ENCODE data around the gene MRPL43.
A peak's percentile ranks its signal among the peaks of the same experiment; 100 is the strongest.

Gene MRPL43

DNA sequence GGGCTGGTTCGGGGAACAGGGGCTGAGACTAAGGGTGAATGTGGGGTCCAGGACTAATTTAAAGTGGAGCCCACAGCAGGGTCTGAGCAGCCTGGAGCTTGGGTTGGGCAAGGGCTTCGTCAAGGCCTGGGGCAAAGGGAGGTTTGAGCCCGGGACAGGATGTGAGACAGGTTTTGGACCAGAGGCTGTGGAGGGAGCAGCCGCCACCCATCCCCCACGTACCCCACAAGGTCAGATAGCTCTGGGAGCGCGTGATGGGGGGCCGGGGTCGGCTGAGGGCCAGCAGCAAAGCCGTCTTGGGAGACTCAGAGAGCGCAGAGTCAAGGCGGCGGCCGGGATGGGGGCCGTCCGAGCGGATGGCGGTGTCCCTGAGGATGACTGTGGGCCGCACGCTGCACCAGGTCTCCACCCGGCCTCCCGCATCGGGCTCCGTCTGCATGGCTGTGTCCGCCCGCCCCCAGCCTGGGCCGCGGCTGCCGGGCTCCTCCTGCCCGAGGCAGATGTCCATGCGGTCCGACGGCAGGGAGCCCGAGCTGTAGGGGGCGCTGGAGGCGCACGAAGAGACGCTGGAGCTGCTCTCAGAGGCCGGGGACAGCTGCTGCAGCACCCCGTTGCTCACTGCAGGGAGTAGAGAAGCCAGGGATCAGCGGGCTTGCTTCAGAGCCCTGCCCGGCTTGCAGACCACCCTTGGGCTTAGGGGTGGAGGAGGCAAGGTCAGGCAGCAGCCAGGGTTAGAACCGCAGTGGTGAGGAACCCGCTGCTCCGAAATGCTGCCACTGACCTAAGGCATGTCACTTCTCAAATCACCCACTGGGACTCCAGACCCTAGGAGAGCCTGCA, 31.5 kb upstream of the MRPL43 start:
- no peak for TF ChIP-seq ZFX (IDR thresholded peaks at IDR 0.05; ENCODE audit: borderline replicate concordance)
- TF ChIP-seq, protein P1, sequence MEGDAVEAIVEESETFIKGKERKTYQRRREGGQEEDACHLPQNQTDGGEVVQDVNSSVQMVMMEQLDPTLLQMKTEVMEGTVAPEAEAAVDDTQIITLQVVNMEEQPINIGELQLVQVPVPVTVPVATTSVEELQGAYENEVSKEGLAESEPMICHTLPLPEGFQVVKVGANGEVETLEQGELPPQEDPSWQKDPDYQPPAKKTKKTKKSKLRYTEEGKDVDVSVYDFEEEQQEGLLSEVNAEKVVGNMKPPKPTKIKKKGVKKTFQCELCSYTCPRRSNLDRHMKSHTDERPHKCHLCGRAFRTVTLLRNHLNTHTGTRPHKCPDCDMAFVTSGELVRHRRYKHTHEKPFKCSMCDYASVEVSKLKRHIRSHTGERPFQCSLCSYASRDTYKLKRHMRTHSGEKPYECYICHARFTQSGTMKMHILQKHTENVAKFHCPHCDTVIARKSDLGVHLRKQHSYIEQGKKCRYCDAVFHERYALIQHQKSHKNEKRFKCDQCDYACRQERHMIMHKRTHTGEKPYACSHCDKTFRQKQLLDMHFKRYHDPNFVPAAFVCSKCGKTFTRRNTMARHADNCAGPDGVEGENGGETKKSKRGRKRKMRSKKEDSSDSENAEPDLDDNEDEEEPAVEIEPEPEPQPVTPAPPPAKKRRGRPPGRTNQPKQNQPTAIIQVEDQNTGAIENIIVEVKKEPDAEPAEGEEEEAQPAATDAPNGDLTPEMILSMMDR (IDR thresholded peaks at IDR 0.05): peak; percentile 93
- H3K27ac ChIP-seq: no peak overlapping the region

DNA sequence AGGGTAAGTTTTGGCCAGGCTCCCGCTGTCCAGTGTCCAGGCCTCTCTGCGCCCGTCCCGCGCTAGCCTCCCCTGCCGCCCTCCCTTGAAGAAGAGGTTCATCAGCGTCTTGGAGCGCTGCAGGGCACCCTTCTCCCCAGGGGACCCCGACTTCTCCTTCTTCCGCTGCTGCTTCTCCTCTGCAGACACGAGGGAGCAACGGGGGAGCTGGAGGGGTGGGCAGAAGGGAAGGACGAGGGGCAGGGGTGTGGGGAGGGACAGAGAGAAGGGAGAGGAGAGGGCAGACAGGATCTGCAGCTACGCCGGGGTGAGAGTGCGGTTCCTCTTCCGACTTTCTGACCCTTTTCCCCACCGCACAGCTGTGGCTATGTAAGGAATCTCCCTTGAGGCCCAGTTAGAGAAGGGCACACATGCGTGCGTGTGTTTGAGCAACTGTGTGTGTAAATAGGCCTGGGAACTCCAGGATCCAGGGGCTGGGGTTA, 30.9 kb upstream of the MRPL43 start:
- no peak overlapping the region for H3K27ac ChIP-seq

DNA sequence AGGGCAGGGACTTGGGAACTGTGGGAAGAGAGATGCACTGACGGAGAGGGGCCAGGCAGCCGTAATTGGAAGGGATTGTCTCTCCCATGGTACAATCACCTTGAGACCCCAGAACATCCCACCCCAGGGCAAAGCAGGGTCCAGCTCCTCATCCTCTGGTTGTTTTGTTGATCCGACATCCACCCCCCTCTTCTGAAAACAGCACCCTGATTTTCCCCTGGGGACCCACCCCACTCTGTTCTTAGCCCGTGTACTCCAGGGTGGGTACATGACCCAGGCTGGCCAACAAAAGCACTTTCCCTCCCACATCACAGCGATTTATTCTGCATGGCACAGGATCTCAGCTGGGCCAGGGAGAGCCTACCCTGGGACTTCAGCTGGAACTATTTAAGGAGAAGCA, 29.5 kb upstream of the MRPL43 start:
- TF ChIP-seq, protein P1 (IDR thresholded peaks at IDR 0.05): no peak
- no peak for TF ChIP-seq ZFX (IDR thresholded peaks at IDR 0.05; ENCODE audit: borderline replicate concordance)
- H3K27ac ChIP-seq: no peak overlapping the region

More for the DNA sequence above, 30.9 kb upstream of the MRPL43 start:
- TF ChIP-seq ZFX (IDR thresholded peaks at IDR 0.05; ENCODE audit: borderline replicate concordance): no peak
- TF ChIP-seq, protein P1 (IDR thresholded peaks at IDR 0.05): no peak

DNA sequence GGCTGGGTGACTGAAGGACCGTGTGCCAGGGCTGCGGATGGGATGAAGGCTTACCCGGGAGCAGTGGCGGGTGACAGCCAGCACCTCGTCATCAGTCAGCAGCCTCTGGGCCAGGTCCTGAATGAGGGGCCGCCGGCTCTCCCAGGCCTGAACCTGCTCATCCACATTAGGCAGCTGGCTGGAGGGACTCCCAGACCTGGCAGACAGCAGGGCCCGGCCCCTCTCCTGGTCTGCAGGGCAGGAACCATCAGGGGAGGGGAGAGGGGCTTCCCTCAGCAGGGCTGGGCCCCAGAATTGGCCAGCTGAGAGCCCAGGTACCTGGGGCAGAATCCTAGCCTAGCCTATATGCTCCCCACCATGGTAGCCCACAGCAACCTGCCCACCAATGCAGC, 28.3 kb upstream of the MRPL43 start:
- no peak for TF ChIP-seq ZFX (IDR thresholded peaks at IDR 0.05; ENCODE audit: borderline replicate concordance)
- TF ChIP-seq, protein P1 (IDR thresholded peaks at IDR 0.05): no peak
- H3K27ac ChIP-seq: no peak overlapping the region

DNA sequence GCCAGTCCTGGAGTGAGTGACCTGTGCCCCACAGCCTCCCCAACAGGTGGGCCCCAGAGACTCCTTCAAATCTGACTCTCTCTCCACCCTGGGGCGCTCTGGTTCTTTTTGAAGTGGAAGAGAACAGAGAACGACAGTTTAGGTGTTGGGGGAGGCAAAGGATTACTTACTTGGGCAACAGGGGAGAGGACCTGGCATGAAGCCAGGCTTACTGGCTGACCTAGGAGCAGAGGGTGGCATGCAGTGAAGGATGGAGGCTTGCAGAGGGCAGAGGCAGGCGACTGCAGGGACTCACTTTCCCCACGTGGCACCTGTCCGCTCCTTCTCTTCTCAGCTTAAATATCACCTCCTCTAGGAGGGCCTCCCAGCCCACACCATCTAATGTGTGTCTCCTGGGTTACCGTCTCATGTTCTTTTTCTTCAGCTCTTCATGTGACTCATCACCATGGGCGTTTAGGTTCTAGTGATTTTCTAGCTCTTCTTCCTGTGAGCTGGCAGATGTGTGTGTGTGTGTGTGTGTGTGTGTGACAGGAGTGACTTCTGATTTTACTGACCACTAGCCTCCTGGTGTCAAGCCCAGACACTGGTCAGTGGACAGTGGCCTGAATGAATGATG, 27.8 kb upstream of the MRPL43 start:
- no peak overlapping the region for H3K27ac ChIP-seq
- no peak for TF ChIP-seq ZFX (IDR thresholded peaks at IDR 0.05; ENCODE audit: borderline replicate concordance)
- TF ChIP-seq, protein P1 (IDR thresholded peaks at IDR 0.05): no peak

DNA sequence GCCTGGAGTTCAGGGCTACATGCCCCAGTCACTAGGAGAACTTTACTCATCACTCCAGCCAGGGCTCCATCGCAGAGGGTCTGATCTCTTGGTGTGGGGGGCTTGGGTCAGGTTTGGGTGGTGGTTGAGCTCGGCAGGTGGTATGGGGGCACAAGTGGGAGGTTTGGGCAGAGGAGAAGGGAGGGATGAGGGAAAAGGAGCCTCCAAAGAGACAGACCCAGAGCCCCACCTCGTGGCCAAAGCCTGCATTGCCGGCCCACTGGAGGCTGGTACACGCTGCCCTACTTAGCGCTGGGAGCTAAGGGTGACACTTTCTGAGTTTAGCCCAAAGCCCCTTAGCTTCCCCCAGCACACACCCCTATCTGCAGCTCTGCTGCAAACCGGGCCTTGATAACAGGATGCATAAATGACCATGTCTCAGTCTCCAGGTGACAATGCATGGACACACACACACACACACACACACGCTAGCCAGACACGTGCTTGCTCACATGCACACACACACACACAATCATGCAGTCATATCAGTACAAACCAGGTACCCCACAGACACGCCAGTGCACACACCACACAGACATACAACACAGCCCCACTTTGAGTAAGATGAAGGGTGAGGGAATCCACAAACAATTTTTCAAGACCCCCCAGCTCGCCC, 27.1 kb upstream of the MRPL43 start:
- TF ChIP-seq, protein P1 (IDR thresholded peaks at IDR 0.05): peak; percentile 86
- no peak for TF ChIP-seq ZFX (IDR thresholded peaks at IDR 0.05; ENCODE audit: borderline replicate concordance)
- H3K27ac ChIP-seq: no peak overlapping the region
